ENCODE data around the gene SLC49A3. TPM values are rescaled to one million over a fixed set of nuclear protein-coding genes. Genes with fewer than 3 reads are reported as not detected.
A peak's percentile ranks its signal among the peaks of the same experiment; 100 is the strongest.

SLC49A3 gene
- polyA plus RNA-seq, 3 donors, result 9.5 to 29.8 (median 11.1) TPM

DNA sequence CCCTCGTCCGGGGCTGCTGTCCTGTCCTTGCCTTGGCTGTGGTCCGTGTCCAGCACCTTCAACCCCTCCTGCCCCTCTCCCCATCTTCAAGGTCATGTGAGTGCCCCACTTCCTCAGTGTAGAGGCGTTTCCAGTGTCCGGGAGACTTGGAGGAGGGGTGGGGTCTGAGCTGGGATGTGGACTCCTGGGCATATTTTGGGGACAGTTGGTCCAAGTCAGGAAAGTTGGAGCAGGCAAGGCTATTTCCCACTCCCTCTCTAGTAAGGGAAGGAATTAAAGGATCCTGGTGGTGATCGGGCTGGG is 19.6 kb upstream of the SLC49A3 start:
- H3K27ac Mint-ChIP-seq, result peak overlapping the region in 2 of 7 donors; percentile 30 to 77
- TF ChIP-seq, protein P1, sequence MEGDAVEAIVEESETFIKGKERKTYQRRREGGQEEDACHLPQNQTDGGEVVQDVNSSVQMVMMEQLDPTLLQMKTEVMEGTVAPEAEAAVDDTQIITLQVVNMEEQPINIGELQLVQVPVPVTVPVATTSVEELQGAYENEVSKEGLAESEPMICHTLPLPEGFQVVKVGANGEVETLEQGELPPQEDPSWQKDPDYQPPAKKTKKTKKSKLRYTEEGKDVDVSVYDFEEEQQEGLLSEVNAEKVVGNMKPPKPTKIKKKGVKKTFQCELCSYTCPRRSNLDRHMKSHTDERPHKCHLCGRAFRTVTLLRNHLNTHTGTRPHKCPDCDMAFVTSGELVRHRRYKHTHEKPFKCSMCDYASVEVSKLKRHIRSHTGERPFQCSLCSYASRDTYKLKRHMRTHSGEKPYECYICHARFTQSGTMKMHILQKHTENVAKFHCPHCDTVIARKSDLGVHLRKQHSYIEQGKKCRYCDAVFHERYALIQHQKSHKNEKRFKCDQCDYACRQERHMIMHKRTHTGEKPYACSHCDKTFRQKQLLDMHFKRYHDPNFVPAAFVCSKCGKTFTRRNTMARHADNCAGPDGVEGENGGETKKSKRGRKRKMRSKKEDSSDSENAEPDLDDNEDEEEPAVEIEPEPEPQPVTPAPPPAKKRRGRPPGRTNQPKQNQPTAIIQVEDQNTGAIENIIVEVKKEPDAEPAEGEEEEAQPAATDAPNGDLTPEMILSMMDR (IDR thresholded peaks at IDR 0.05), result no peak
- Histone ChIP-seq H3K9ac (ENCODE audit: insufficient read depth, low read length, poor library complexity, severe bottlenecking) (no peak overlapping the region), H3K36me3 (replicated peaks in 1 of 2; ENCODE audit: control insufficient read depth in 1 of 2, insufficient read depth in 2 of 2, low read length in 2 of 2) (peaks cover 0 to 25% of the 10 kb centered on the region in 2 donors), H4K20me1 (ENCODE audit: insufficient read depth, low read length) (peaks cover 58% of the 10 kb centered on the region), H3K4me3 (replicated peaks in 1 of 3; ENCODE audit: low read depth in 2 of 3, low read length in 3 of 3) (no peak overlapping the region), H3K79me2 (ENCODE audit: insufficient read depth, low read length) (peaks cover 77% of the 10 kb centered on the region), H3K9me3 (replicated peaks in 1 of 2; ENCODE audit: control insufficient read depth in 1 of 2, insufficient read depth in 1 of 2, low read length in 2 of 2) (no peaks in the 10 kb centered on the region), H3K27ac (ENCODE audit: low read depth in 1 of 2, low read length in 2 of 2) (no peak overlapping the region), H3K4me1 (ENCODE audit: control insufficient read depth in 1 of 2, insufficient read depth in 2 of 2, low read length in 2 of 2) (peaks cover 39 to 53% of the 10 kb centered on the region in 2 donors), H3K27me3 (ENCODE audit: control insufficient read depth in 2 of 2, insufficient read depth in 2 of 2, low read length in 2 of 2) (no peaks in the 10 kb centered on the region), H3K4me2 (replicated peaks; ENCODE audit: extremely low read depth, low read length, poor library complexity, severe bottlenecking) (peak overlapping the region; percentile 15), H2AFZ (ENCODE audit: insufficient read depth, low read depth, low read length, poor library complexity, severe bottlenecking) (no peak overlapping the region)
- H3K27me3 Mint-ChIP-seq (ENCODE audit: low read depth in 3 of 3), result peaks cover 2 to 3% (median 2%) of the 10 kb centered on the region in 3 donors
- no peaks in the 10 kb centered on the region for H3K9me3 Mint-ChIP-seq
- H3K36me3 Mint-ChIP-seq, result peaks cover 8 to 16% of the 10 kb centered on the region in 2 donors
- H3K4me3 Mint-ChIP-seq, result no peak overlapping the region
- intact Hi-C loops (cut with micrococcal nuclease), result loop anchor here (5.0 kb wide), 2 partner anchors 36 to 74 kb away; partner anchors contain the start of genes ATP5ME (in 1 of the 2) and MYL5 (in 1 of the 2)
- peaks cover 32% of the 10 kb centered on the region for H3K4me1 Mint-ChIP-seq
- DNase-seq, result no peak
- 100% methylated on average over 2 of the region's 6 CpGs for WGBS (ENCODE audit: insufficient coverage)

DNA sequence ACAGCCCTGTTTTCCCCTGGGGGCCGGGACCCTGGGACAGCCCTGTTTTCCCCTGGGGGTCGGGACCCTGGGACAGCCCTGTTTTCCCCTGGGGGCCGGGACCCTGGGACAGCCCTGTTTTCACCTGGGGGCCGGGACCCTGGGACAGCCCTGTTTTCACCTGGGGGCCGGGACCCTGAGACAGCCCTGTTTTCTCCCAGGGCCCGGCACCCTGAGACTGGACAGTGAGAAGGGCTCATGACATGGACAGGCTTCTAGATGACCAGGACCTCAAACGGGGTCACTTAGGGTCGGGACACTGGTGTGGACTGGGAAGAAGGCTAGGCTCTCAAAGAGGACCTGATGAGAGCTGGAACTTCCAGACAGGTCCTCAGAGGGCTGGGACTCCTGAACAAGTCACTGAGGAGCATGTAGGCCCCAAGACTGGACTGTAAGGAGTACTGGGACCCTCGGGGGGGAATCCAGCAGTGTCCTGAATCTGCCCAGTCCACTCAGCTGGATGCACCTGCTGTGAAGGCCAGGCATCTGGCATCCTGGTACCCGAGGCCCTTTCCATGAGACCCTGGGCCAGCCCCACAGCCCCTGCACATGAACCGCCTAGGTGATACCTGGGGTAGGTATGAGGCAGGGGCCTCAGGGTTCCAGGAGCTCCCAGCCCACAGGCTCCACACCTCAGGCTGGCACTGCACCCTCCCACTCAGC is 19.1 kb upstream of the SLC49A3 start:
- H4K20me1 ChIP-seq (ENCODE audit: insufficient read depth, low read length), result peaks cover 53% of the 10 kb centered on the region
- no peak overlapping the region for H3K9ac ChIP-seq (ENCODE audit: insufficient read depth, low read length, poor library complexity, severe bottlenecking)
- H3K9me3 ChIP-seq (replicated peaks in 1 of 2; ENCODE audit: control insufficient read depth in 1 of 2, insufficient read depth in 1 of 2, low read length in 2 of 2), result no peaks in the 10 kb centered on the region
- peaks cover 39 to 53% of the 10 kb centered on the region in 2 donors for H3K4me1 ChIP-seq (ENCODE audit: control insufficient read depth in 1 of 2, insufficient read depth in 2 of 2, low read length in 2 of 2)
- peaks cover 72% of the 10 kb centered on the region for H3K79me2 ChIP-seq (ENCODE audit: insufficient read depth, low read length)
- H2AFZ ChIP-seq (ENCODE audit: insufficient read depth, low read depth, low read length, poor library complexity, severe bottlenecking), result no peak overlapping the region
- no peak for DNase-seq
- no peak overlapping the region for H3K4me3 Mint-ChIP-seq
- TF ChIP-seq, protein P1 (IDR thresholded peaks at IDR 0.05), result no peak
- peak overlapping the region; percentile 15 for H3K4me2 ChIP-seq (replicated peaks; ENCODE audit: extremely low read depth, low read length, poor library complexity, severe bottlenecking)
- WGBS (ENCODE audit: insufficient coverage), result 97% methylated on average over 7 of the region's 11 CpGs
- no peaks in the 10 kb centered on the region for H3K27me3 ChIP-seq (ENCODE audit: control insufficient read depth in 2 of 2, insufficient read depth in 2 of 2, low read length in 2 of 2)
- intact Hi-C loops (cut with micrococcal nuclease), result loop anchor here (5.0 kb wide), 2 partner anchors 36 to 74 kb away; partner anchors contain the start of genes ATP5ME (in 1 of the 2) and MYL5 (in 1 of the 2)
- peaks cover 8 to 13% of the 10 kb centered on the region in 2 donors for H3K36me3 Mint-ChIP-seq
- peaks cover 2 to 3% (median 2%) of the 10 kb centered on the region in 3 donors for H3K27me3 Mint-ChIP-seq (ENCODE audit: low read depth in 3 of 3)
- no peak overlapping the region for H3K4me3 ChIP-seq (replicated peaks in 1 of 3; ENCODE audit: low read depth in 2 of 3, low read length in 3 of 3)
- peaks cover 0 to 21% of the 10 kb centered on the region in 2 donors for H3K36me3 ChIP-seq (replicated peaks in 1 of 2; ENCODE audit: control insufficient read depth in 1 of 2, insufficient read depth in 2 of 2, low read length in 2 of 2)
- no peak overlapping the region for H3K27ac ChIP-seq (ENCODE audit: low read depth in 1 of 2, low read length in 2 of 2)
- no peaks in the 10 kb centered on the region for H3K9me3 Mint-ChIP-seq
- H3K27ac Mint-ChIP-seq, result peak overlapping the region in 1 of 7 donors; percentile 37
- peaks cover 32% of the 10 kb centered on the region for H3K4me1 Mint-ChIP-seq
